Kidney epithelial cell (primary cell): Measurements from ENCODE around the gene OR52J3. TPM values are rescaled to one million over a fixed set of nuclear protein-coding genes. Genes with fewer than 3 reads are reported as not detected.

Experiments used
- DNase-seq: peaks from one replicate; pipeline ENCODE4 v3.0.0-alpha.2; 2010; ENCODE audit warnings: low read depth
- H3K27me3 ChIP-seq: 2 replicates; pipeline ENCODE4 v1.6.0; 2011; ENCODE audit warnings: low read length; ENCODE audit not compliant: control insufficient read depth, insufficient read depth
- H3K36me3 ChIP-seq: 2 replicates; pipeline ENCODE4 v1.5.1; 2011; ENCODE audit warnings: low read length; ENCODE audit not compliant: control insufficient read depth, insufficient read depth
- H3K4me3 ChIP-seq: 2 replicates; pipeline ENCODE4 v1.5.1; 2011; ENCODE audit warnings: low read depth, mild to moderate bottlenecking, control low read depth, low read length
- total RNA-seq: library from RNA; depleted of rRNA; stranded (reverse); fragments of >200 nt; gene quantifications from 2 replicates; pipeline ENCODE4 v1.2.3, GENCODE V29; 2015
- TF ChIP-seq, protein P1 (sequence below): IDR thresholded peaks from 2 replicates; pipeline ENCODE4 v1.5.1; 2011; ENCODE audit warnings: mild to moderate bottlenecking, moderate library complexity, low read length, control low read depth, inconsistent platforms; ENCODE audit not compliant: insufficient read depth, poor library complexity, severe bottlenecking

OR52J3 gene
- total RNA-seq, 1 donor from 2014 or later: not detected

DNA sequence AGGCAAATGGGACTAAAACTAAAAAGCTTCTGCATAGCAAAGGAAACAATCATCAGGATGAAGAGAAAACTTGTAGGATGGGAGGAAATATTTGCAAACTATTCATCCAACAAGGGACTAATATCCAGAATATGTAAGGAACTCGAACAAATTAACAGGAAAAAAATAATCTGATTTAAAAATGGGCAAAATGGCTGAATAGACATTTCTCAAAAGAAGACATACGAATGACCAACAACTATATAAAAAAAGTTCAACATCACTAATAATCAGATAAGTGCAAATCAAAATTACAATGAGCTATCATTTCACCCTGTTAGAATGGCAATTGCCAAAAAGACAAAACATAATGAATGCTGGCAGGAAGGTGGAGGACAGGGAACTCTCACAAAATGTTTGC lies 35.1 kb downstream of the OR52J3 start:
- no peak for DNase-seq
- TF ChIP-seq, protein P1, sequence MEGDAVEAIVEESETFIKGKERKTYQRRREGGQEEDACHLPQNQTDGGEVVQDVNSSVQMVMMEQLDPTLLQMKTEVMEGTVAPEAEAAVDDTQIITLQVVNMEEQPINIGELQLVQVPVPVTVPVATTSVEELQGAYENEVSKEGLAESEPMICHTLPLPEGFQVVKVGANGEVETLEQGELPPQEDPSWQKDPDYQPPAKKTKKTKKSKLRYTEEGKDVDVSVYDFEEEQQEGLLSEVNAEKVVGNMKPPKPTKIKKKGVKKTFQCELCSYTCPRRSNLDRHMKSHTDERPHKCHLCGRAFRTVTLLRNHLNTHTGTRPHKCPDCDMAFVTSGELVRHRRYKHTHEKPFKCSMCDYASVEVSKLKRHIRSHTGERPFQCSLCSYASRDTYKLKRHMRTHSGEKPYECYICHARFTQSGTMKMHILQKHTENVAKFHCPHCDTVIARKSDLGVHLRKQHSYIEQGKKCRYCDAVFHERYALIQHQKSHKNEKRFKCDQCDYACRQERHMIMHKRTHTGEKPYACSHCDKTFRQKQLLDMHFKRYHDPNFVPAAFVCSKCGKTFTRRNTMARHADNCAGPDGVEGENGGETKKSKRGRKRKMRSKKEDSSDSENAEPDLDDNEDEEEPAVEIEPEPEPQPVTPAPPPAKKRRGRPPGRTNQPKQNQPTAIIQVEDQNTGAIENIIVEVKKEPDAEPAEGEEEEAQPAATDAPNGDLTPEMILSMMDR: no peak

DNA sequence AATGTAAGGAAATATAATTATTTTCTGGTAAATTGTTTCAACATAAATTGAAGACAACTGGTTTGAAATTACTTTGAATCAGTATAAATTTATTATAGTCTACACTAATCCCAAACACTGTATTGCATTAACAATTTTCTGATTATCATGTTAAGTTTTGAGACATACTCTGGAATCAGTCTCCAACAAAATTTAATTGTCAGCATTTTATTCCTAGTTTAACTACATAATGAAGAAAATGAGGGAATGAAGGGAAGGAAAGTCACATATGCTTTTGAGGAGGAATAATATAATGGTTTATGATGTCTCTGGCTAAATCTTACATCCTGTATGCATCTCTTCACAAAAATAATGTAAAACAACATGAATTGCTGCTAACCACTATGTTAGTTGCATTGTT lies 37.3 kb downstream of the OR52J3 start:
- DNase-seq: no peak
- TF ChIP-seq, protein P1: no peak

More for the DNA sequence above, 35.1 kb downstream of the OR52J3 start:
- Histone ChIP-seq H3K36me3 (no peaks in the 10 kb centered on the region), H3K4me3 (no peak overlapping the region), H3K27me3 (no peaks in the 10 kb centered on the region)

DNA sequence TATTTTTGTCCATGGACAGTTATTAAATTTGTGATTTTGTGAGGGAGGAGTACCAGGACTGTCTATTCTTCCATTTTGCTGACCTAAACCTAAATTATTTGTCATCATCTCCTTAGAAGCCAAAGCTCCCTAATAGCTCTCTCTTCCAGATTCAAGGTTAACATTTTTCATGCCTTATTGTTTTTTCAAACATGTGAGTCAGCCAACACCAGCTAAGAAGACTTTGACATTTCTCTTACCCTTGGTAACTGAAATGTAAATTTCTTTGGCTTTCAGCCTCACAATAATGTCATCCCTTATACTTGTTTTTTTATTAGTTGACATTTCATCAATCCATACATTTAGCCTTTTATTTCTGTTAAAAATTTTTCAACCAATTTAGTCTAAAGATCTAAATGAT lies 42.2 kb downstream of the OR52J3 start:
- H3K27me3 ChIP-seq: no peaks in the 10 kb centered on the region
- TF ChIP-seq, protein P1: no peak
- no peaks in the 10 kb centered on the region for H3K36me3 ChIP-seq
- no peak for DNase-seq
- no peak overlapping the region for H3K4me3 ChIP-seq

More for the DNA sequence above, 37.3 kb downstream of the OR52J3 start:
- no peaks in the 10 kb centered on the region for H3K27me3 ChIP-seq
- H3K36me3 ChIP-seq: no peaks in the 10 kb centered on the region
- no peak overlapping the region for H3K4me3 ChIP-seq

DNA sequence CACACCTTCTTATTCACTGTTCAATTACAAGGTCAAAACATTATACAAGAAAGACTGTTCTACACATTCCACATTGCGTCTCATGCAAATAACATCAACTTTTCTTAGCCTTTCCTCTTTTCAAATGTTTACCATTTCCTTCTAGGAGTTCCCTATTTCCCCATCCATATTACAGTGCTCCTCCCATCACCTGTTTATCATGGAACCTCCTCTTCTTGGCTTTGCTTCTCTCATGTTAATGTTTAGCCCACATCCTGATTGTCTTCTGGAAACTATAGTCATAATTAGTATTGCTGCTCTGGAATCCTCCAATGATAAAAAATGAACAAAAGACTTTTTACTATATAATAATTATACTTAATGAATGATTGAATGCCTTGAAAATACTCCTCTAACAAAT lies 44.3 kb downstream of the OR52J3 start:
- H3K4me3 ChIP-seq: no peak overlapping the region
- TF ChIP-seq, protein P1: no peak
- H3K27me3 ChIP-seq: no peaks in the 10 kb centered on the region
- H3K36me3 ChIP-seq: no peaks in the 10 kb centered on the region
- no peak for DNase-seq

DNA sequence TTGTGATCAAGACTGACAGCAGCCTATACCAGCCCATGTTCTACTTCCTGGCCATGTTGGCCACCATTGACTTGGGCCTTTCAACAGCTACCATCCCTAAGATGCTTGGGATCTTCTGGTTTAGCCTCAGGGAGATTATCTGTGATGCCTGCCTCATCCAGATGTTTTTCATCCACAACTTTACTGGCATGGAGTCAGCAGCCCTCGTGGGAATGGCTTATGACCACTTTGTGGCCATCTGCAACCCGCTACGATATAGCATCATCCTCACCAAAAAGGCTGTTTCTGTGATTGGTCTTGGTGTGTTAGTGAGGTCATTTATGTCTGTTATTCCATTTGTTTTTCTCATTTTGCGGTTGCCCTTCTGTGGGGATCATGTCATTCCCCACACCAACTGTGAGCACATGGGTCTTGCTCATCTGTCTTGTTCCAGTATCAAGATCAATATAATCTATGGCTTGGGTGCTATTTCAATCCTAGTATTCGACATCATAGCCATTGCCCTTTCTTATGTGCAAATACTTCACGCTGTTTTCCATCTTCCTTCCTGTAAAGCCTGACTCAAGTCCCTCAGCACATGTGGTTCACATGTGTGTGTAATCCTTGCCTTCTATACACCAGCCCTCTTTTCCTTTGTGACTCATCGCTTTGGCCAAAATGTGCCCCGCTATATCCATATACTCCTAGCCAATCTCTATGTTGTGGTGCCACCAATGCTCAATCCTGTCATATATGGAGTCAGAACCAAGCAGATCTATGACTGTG lies 46.7 kb downstream of the OR52J3 start:
- TF ChIP-seq, protein P1: no peak
- no peak for DNase-seq
- H3K4me3 ChIP-seq: no peak overlapping the region

DNA sequence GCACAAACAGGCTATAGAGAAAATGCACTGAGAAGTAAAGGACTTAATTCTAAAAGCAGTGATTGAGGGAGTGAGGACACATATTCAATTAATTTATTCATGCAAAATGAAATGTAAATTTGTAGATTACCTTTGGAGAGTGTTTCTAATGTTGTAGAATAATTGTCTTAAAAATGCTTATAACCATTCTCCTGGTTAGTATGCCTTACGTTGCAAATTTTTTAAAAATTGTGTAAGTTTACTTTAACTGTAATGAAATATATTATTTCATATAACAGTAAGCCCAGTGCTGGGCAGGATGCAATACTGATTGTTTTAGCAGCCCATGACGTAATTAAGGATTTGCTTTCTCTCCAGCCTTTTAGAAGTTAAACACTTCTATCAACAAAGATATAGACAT lies 49.7 kb downstream of the OR52J3 start:
- no peaks in the 10 kb centered on the region for H3K27me3 ChIP-seq
- TF ChIP-seq, protein P1: no peak
- DNase-seq: no peak
- no peak overlapping the region for H3K4me3 ChIP-seq
- H3K36me3 ChIP-seq: no peaks in the 10 kb centered on the region

More for the DNA sequence above, 46.7 kb downstream of the OR52J3 start:
- no peaks in the 10 kb centered on the region for H3K27me3 ChIP-seq
- no peaks in the 10 kb centered on the region for H3K36me3 ChIP-seq
